IMR-90 (cell line): ENCODE results near the gene IGFBP3.

Experiments used
- BHLHE40 ChIP-seq: fragments of 150-350 bp; IDR thresholded peaks from 2 replicates; pipeline ENCODE4 v1.6.1; 2016; ENCODE audit warnings: mild to moderate bottlenecking, low read depth, low read length
- CEBPB ChIP-seq: IDR thresholded peaks from 2 replicates; pipeline ENCODE4 v1.6.1; 2012; ENCODE audit warnings: low read depth, low read length, improper control_type of control experiment
- CTCF ChIP-seq: conservative IDR thresholded peaks from 2 replicates; pipeline ENCODE4 v1.5.1; 2012; ENCODE audit warnings: mild to moderate bottlenecking, low read depth, low read length, improper control_type of control experiment
- ELK1 ChIP-seq: fragments of 150-350 bp; IDR thresholded peaks from 2 replicates; pipeline ENCODE4 v1.6.1; 2016; ENCODE audit warnings: low read depth, mild to moderate bottlenecking, low read length, moderate library complexity, borderline replicate concordance
- NFE2L2 ChIP-seq: fragments of 150-350 bp; IDR thresholded peaks from 2 replicates; pipeline ENCODE4 v1.6.1; 2016; ENCODE audit warnings: low read depth, mild to moderate bottlenecking, low read length
- POLR2A ChIP-seq: IDR thresholded peaks from 2 replicates; pipeline ENCODE4 v1.6.1; 2012; ENCODE audit warnings: mild to moderate bottlenecking, low read depth, low read length
- RAD21 ChIP-seq: IDR thresholded peaks from 2 replicates; pipeline ENCODE4 v1.6.1; 2012; ENCODE audit warnings: low read length, improper control_type of control experiment
- RFX5 ChIP-seq: IDR thresholded peaks from 2 replicates; pipeline ENCODE4 v1.8.0; 2012; ENCODE audit warnings: low read depth, mild to moderate bottlenecking, low read length, moderate library complexity
- SMC3 ChIP-seq: fragments of 150-350 bp; IDR thresholded peaks from 2 replicates; pipeline ENCODE4 v1.6.1; 2016; ENCODE audit warnings: low read depth, mild to moderate bottlenecking, antibody characterized with exemption, low read length, moderate library complexity

GRCh38 chr7:45878457-45879144, 42.5 kb downstream of the IGFBP3 start:
- TF ChIP-seq BHLHE40 (no peak), POLR2A (no peak), NFE2L2 (no peak), CEBPB (no peak), CTCF (no peak), RAD21 (no peak), ELK1 (no peak), SMC3 (no peak), RFX5 (no peak)
